CD4-positive, alpha-beta memory T cell (primary cell): ENCODE results near the gene RNF26. TPM values are rescaled to one million over a fixed set of nuclear protein-coding genes. Genes with fewer than 3 reads are reported as not detected.

Source experiments
- CTCF ChIA-PET: fragments of 350-600 bp; sonication (Branson Sonifier 250); formaldehyde crosslinking; loops from one replicate; lab custom pipeline; 2021; ENCODE audit warnings: inconsistent platforms; ENCODE audit not compliant: partially characterized antibody; lab: Charles Lee
- POLR2A ChIA-PET: fragments of 350-600 bp; sonication (Branson Sonifier 250); formaldehyde crosslinking; loops from one replicate; lab custom pipeline; 2021; ENCODE audit not compliant: partially characterized antibody; lab: Charles Lee
- DNase-seq, 5 donors: peaks; one replicate each; pipeline versions ENCODE4 v3.0.0 to v3.0.0-alpha.2; 2020 to 2022; ENCODE audit warnings: mixed read lengths in 1 of 5
- H3K27ac ChIP-seq: one replicate; pipeline ENCODE4 v1.7.0; 2013; ENCODE audit warnings: low read depth, low read length
- H3K27me3 ChIP-seq: 2 replicates; pipeline ENCODE4 v1.7.0; 2013; ENCODE audit warnings: mild to moderate bottlenecking, low read length, moderate library complexity; ENCODE audit not compliant: insufficient read depth
- H3K36me3 ChIP-seq: 2 replicates; pipeline ENCODE4 v1.7.0; 2013; ENCODE audit warnings: mild to moderate bottlenecking, low read length, moderate library complexity; ENCODE audit not compliant: insufficient read depth
- H3K4me1 ChIP-seq: 2 replicates; pipeline ENCODE4 v1.7.0; 2013; ENCODE audit warnings: mild to moderate bottlenecking, low read length, moderate library complexity; ENCODE audit not compliant: insufficient read depth
- H3K4me3 ChIP-seq, 2 donors: one replicate each; pipeline ENCODE4 v1.7.0; 2013; ENCODE audit warnings: low read length in 2 of 2, mild to moderate bottlenecking in 1 of 2
- H3K9me3 ChIP-seq, 2 donors: one replicate each; pipeline ENCODE4 v1.7.0; 2013; ENCODE audit warnings: low read length in 2 of 2, control low read depth in 1 of 2; ENCODE audit not compliant: control insufficient read depth in 1 of 2
- H3K27ac Mint-ChIP-seq, 7 donors: one replicate each; pipeline ENCODE4 v1.8.0; 2020 to 2021; ENCODE audit warnings: mixed read lengths in 7 of 7, mild to moderate bottlenecking in 6 of 7, inconsistent platforms in 3 of 7, moderate library complexity in 3 of 7
- H3K27me3 Mint-ChIP-seq, 2 donors: one replicate each; pipeline ENCODE4 v1.8.0; 2020 to 2021; ENCODE audit warnings: mixed read lengths in 2 of 2
- H3K36me3 Mint-ChIP-seq, 2 donors: one replicate each; pipeline ENCODE4 v1.8.0; 2020 to 2021; ENCODE audit warnings: mixed read lengths in 2 of 2, inconsistent platforms in 1 of 2, mild to moderate bottlenecking in 1 of 2
- H3K4me1 Mint-ChIP-seq, 4 donors: one replicate each; pipeline ENCODE4 v1.8.0; 2020 to 2021; ENCODE audit warnings: mixed read lengths in 4 of 4, mild to moderate bottlenecking in 1 of 4
- H3K4me3 Mint-ChIP-seq, 8 donors: one replicate each; pipeline ENCODE4 v1.8.0; 2020 to 2021; ENCODE audit warnings: mixed read lengths in 8 of 8, mild to moderate bottlenecking in 7 of 8, moderate library complexity in 6 of 8, inconsistent platforms in 3 of 8
- H3K9me3 Mint-ChIP-seq, 8 donors: one replicate each; pipeline ENCODE4 v1.8.0; 2020 to 2021; ENCODE audit warnings: mixed read lengths in 8 of 8, mild to moderate bottlenecking in 5 of 8, inconsistent platforms in 3 of 8, moderate library complexity in 1 of 8
- intact Hi-C: fragments of 100-400 bp; cut with micrococcal nuclease; formaldehyde crosslinking; loops from one replicate; pipeline ENCODE4 v1.15.1; 2023
- polyA plus RNA-seq, 2 donors: library from polyadenylated mRNA; unstranded; fragments of 300-500 nt; fragmentation: Illumina TruSeq; gene quantifications; one replicate each; pipeline ENCODE4 v1.2.3, GENCODE V29; 2021
- total RNA-seq, 2 experiments: library from RNA; stranded (reverse); gene quantifications; one replicate each; pipeline ENCODE4 v1.2.3, GENCODE V29; 2021

RNF26 gene
- total and polyA plus RNA-seq, 4 experiments from 2014 or later, result 17.5 to 50.8 (median 25.7) TPM

DNA sequence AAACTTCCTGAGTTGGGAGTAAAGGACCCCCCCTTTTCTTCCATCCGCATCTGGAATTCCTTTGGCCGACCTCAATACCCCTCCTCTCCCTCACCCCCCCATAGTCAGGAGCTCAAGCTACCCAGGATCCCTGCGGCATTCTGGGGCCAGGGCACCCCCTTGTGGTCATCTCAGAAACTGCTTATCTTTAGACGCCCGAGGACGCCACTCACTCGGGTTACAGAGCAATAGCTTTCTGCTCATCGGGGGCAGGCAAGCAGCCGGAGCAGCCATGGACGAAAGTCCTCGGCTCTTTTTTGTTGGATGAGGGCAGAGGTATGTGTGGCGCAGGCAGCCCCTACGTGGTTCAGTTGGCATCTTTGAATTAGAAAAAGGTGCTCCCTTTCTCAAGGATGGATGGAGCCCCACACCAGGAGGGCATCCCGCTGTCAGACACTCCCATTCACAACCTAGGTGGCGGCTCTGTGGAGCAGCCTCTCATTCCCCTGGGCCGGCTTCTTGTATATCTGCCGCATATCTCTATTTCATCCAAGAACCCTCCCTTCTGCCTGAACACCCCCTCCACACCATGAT, 4.1 kb downstream of the RNF26 start:
- no peaks in the 10 kb centered on the region for H3K36me3 ChIP-seq
- H3K27me3 ChIP-seq, result peaks cover 23% of the 10 kb centered on the region
- Mint-ChIP-seq H3K9me3 (no peaks in the 10 kb centered on the region), H3K4me3 (peak overlapping the region; percentile 3 to 65 (median 58)), H3K4me1 (peaks cover 12 to 56% (median 38%) of the 10 kb centered on the region in 4 donors), H3K27ac (peak overlapping the region in 1 of 7 donors; percentile 66), H3K27me3 (peaks cover 25 to 30% of the 10 kb centered on the region in 2 donors), H3K36me3 (peaks cover 7 to 8% of the 10 kb centered on the region in 2 donors)
- H3K9me3 ChIP-seq, result no peaks in the 10 kb centered on the region
- no peak overlapping the region for H3K27ac ChIP-seq
- ChIA-PET POLR2A (interaction anchor here (0.6 to 1.8 kb wide), 7 partner anchors 12 to 229 kb away, joined by 3 to 10 read pairs (median 3); no protein-coding TSS in a partner anchor), CTCF (interaction anchor here (0.7 to 9.8 kb wide), 18 partner anchors 9 to 1195 kb away, joined by 3 to 146 read pairs (median 5); partner anchors contain the start of genes MCAM and USP2)
- peak; percentile 57 to 67 (median 63) for DNase-seq
- H3K4me1 ChIP-seq, result peaks cover 32% of the 10 kb centered on the region
- intact Hi-C loops, result no loop called here
- no peak overlapping the region for H3K4me3 ChIP-seq

DNA sequence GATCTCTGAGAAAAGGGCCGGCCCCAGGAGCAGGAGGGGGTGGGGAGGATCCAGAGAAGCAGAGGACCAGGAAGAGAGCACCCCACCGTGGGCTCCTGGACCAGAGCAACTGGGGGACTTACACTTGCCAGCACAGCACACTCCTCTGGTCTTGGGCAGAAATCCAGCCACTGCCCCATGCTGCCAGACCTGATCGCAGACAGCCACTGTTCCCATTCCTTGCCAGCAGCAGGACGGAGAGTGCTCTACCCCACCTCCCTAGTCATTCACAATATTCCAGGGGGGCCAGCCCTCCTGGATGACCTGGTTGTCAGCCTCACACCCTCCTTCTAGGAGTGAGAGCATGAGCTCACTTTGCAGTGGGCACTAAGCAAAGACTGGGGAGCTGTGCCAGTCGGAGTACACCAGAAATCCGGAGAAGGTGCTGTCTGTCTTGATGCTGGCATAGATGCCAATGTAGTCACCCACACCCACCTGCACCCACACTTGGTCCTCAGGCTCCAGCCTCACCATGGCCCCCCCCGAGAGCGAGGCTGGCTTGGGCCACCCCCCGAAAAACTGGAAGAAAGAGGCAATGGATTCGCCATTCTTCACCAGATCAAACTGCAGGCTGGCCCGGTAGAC, 4.8 kb downstream of the RNF26 start:
- Mint-ChIP-seq H3K4me1 (peaks cover 11 to 53% (median 34%) of the 10 kb centered on the region in 4 donors), H3K36me3 (peaks cover 7 to 8% of the 10 kb centered on the region in 2 donors), H3K27me3 (peaks cover 30% of the 10 kb centered on the region in 2 donors), H3K4me3 (peak overlapping the region in 7 of 8 donors; percentile 22 to 71 (median 59)), H3K27ac (peak overlapping the region in 2 of 7 donors; percentile 65 to 66), H3K9me3 (no peaks in the 10 kb centered on the region)
- DNase-seq, result no peak
- intact Hi-C loops, result no loop called here
- Histone ChIP-seq H3K4me1 (peaks cover 27% of the 10 kb centered on the region), H3K36me3 (no peaks in the 10 kb centered on the region), H3K9me3 (no peaks in the 10 kb centered on the region), H3K27me3 (peaks cover 23% of the 10 kb centered on the region), H3K27ac (no peak overlapping the region), H3K4me3 (no peak overlapping the region)
- ChIA-PET CTCF (interaction anchor here (1.0 to 9.8 kb wide), 8 partner anchors 9 to 79 kb away, joined by 3 to 146 read pairs (median 7); no protein-coding TSS in a partner anchor), POLR2A (interaction anchor here (0.6 to 1.8 kb wide), 3 partner anchors 18 to 230 kb away, joined by 3 to 10 read pairs (median 3); no protein-coding TSS in a partner anchor)

DNA sequence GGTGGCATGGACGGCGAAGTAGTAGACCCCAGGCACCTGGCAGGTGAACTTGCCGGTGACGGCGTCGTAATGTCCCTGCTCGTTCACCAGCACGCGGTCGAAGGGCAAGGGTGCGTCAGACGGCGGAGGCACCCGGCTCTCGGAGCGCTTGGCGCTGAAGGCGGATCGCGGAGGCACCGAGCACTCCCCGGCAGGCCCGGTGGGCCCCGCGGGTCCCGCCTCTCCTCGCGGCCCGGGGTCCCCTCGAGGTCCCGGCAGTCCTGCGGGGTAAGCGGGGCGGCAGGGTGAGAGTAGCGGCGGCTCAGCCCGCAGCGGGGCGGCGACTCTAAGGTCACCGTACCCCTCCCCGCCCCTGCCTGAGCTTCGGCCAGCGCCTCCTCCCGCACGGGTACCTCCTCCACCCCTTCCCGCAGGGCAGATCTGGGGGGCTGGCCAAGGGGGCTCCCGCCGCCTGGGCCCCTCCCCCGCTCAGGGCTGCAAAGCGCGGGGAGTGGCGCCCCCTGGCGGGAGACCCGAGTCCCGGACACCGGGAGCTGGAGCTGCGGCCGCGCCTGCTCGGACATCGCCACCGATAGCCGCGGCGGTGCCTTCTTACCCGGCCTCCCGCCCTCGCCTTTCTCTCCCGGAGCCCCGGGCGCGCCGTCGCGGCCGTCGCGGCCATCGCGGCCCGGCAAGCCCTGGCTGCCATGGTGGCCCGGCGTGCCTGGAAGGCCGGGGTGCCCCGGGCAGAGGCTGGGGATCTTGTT, 5.4 kb downstream of the RNF26 start:
- Histone ChIP-seq H3K27me3 (peaks cover 23% of the 10 kb centered on the region), H3K27ac (no peak overlapping the region), H3K4me3 (no peak overlapping the region), H3K4me1 (peaks cover 25% of the 10 kb centered on the region), H3K9me3 (no peaks in the 10 kb centered on the region), H3K36me3 (no peaks in the 10 kb centered on the region)
- intact Hi-C loops, result no loop called here
- Mint-ChIP-seq H3K27me3 (peaks cover 30% of the 10 kb centered on the region in 2 donors), H3K36me3 (peaks cover 7% of the 10 kb centered on the region in 2 donors), H3K4me3 (peak overlapping the region in 6 of 8 donors; percentile 22 to 71 (median 60)), H3K9me3 (no peaks in the 10 kb centered on the region), H3K27ac (peak overlapping the region in 2 of 7 donors; percentile 65 to 66), H3K4me1 (peaks cover 7 to 46% (median 30%) of the 10 kb centered on the region in 4 donors)
- peak in 1 of 5 donors; percentile 32 for DNase-seq
- ChIA-PET POLR2A (no interaction called here), CTCF (interaction anchor here (1.0 to 9.8 kb wide), 3 partner anchors 8 to 16 kb away, joined by 3 to 146 read pairs (median 18); no protein-coding TSS in a partner anchor)

DNA sequence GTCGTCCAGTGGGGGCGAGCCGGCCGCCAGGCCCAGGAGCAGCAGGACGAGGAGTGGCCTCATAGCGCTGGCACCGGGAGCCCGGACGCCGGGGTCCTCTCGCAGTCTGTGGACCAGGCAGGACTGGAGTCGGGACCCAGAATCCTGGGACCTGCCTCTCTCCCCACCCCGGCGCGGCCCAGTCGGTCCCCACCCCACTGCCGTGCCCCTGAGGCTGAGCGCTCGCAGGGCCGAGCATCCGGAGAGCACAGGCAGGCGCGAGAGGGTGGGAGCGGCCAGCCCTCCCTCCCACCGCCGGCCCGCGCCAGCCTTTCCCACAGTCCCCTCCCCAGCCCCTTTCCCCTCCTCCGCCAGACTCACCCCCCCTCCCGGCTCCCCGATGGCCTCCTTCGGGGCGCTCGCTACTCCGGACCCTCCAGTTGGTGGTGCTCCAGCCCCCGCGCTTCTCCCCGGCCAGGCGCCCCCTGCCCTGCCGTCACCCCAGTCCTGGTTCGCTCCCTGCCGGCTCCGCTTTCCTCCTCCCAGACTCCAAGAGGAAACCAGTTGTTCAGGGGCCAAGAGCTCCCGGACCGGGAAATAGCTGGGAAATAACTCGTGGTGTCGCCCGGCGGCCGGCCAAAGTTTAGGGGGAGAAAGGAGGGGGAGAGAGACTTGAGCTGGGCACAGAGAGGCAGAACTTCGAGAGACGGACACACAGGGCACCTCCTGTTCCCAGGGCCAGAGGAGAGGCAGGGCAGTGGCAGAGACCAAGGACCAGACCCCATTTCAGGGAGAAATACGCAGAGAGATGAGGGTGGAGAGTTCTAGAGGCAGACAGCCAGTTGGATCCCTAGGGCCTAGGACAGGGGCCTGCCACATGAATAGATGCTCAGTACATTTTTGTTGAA, 6.3 kb downstream of the RNF26 start, which contains the start of gene C1QTNF5:
C1QTNF5 (minus strand) TSS at position 549 of the 887 bp plus-strand sequence; CDS start at position 63, 486 bp downstream.
- Histone ChIP-seq H3K4me3 (no peak within 1 kb of the TSS), H3K27me3 (peaks cover 23% of the 10 kb centered on the region), H3K27ac (no peak within 1 kb of the TSS), H3K9me3 (no peaks in the 10 kb centered on the region), H3K4me1 (peaks cover 17% of the 10 kb centered on the region), H3K36me3 (no peaks in the 10 kb centered on the region)
- Mint-ChIP-seq H3K27me3 (peaks cover 30% of the 10 kb centered on the region in 2 donors), H3K27ac (peak within 1 kb of the TSS in 1 of 7 donors; percentile 47), H3K9me3 (peaks cover 0 to 2% (median 0%) of the 10 kb centered on the region in 8 donors), H3K4me3 (peak within 1 kb of the TSS in 6 of 8 donors; percentile 4 to 51 (median 36)), H3K36me3 (peaks cover 7% of the 10 kb centered on the region in 2 donors), H3K4me1 (peaks cover 6 to 39% (median 22%) of the 10 kb centered on the region in 4 donors)
- ChIA-PET CTCF (interaction anchor here (0.8 to 9.8 kb wide), 3 partner anchors 16 to 17 kb away, joined by 4 to 146 read pairs (median 6); no protein-coding TSS in a partner anchor), POLR2A (interaction anchor here (0.6 kb wide), 1 partner anchor 42 kb away, joined by 3 read pairs; no protein-coding TSS in a partner anchor)
- DNase-seq, result peak in 1 of 5 donors; percentile 33
- intact Hi-C loops, result no loop called here

DNA sequence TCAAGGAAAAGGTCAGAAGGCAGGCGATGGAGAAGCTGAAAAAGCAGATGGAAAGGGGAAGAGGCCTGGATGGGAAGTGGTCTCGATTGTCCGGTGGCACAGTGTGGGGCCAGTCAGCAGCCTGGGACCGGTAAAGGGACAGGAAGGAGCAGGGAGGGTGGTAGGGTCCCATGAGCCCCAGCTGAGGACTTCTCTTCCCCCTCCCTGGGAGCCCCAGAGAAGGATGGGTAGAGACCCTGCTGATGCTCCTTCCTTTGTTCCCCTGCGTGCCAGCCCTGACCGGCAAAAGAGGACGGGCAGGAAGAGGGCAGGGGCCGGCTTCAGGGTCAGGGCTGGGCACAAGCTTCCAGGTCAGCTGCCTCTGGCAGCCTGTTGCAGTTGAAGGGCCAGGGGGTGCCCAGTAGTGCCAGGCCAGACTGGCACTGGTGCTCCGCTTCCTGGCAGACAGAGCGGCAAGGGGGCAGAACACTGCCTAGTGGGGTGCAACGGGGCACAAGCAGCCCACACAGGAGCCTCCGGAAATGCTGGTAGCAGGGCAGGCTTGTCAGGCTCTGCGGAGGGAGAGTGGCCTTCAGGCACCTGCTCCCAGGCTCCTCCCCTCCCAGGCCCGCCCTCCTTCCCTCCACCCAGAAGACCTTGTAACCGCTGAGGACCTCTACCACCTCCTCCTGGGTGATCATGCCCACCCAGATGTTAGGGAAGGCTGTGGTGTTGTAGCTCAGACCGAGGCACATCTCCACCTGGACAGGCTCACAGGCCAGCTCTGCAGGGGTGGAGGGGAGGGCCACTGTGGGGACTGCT, 7.1 kb downstream of the RNF26 start:
- peak overlapping the region in 1 of 7 donors; percentile 47 for H3K27ac Mint-ChIP-seq
- peaks cover 30 to 32% of the 10 kb centered on the region in 2 donors for H3K27me3 Mint-ChIP-seq
- H3K4me3 ChIP-seq, result no peak overlapping the region
- peaks cover 14% of the 10 kb centered on the region for H3K4me1 ChIP-seq
- POLR2A ChIA-PET, result interaction anchor here (0.6 kb wide), 2 partner anchors 41 to 298 kb away, joined by 3 to 4 read pairs; no protein-coding TSS in a partner anchor
- peak in 1 of 5 donors; percentile 30 for DNase-seq
- peaks cover 3 to 33% (median 18%) of the 10 kb centered on the region in 4 donors for H3K4me1 Mint-ChIP-seq
- CTCF ChIA-PET, result interaction anchor here (0.8 to 1.8 kb wide), 2 partner anchors 15 to 17 kb away, joined by 4 to 6 read pairs; no protein-coding TSS in a partner anchor
- H3K9me3 Mint-ChIP-seq, result peaks cover 0 to 2% (median 0%) of the 10 kb centered on the region in 8 donors
- peak overlapping the region in 4 of 8 donors; percentile 9 to 51 (median 46) for H3K4me3 Mint-ChIP-seq
- peaks cover 23% of the 10 kb centered on the region for H3K27me3 ChIP-seq
- no peaks in the 10 kb centered on the region for H3K9me3 ChIP-seq
- no peaks in the 10 kb centered on the region for H3K36me3 ChIP-seq
- intact Hi-C loops, result no loop called here
- H3K36me3 Mint-ChIP-seq, result peaks cover 1 to 4% of the 10 kb centered on the region in 2 donors
- H3K27ac ChIP-seq, result no peak overlapping the region
